Skeletal muscle satellite cell (primary cell): Measurements from ENCODE around the gene BHLHA9.
A peak's percentile ranks its signal among the peaks of the same experiment; 100 is the strongest.

ENCODE experiments used
- H3K27me3 ChIP-seq: 2 replicates; pipeline ENCODE4 v1.7.0; 2013; ENCODE audit warnings: low read length; ENCODE audit not compliant: control insufficient read depth, insufficient read depth
- H3K36me3 ChIP-seq: 2 replicates; pipeline ENCODE4 v1.7.0; 2013; ENCODE audit warnings: mild to moderate bottlenecking, control low read depth, low read length; ENCODE audit not compliant: insufficient read depth
- H3K4me1 ChIP-seq: 2 replicates; pipeline ENCODE4 v1.7.0; 2013; ENCODE audit warnings: low read length; ENCODE audit not compliant: control insufficient read depth, insufficient read depth
- H3K4me2 ChIP-seq: 2 replicates; pipeline ENCODE4 v1.7.0; 2013; ENCODE audit warnings: mild to moderate bottlenecking, low read length
- H3K4me3 ChIP-seq: 2 replicates; pipeline ENCODE4 v1.7.0; 2013; ENCODE audit warnings: low read length
- H3K9ac ChIP-seq: 2 replicates; pipeline ENCODE4 v1.7.0; 2013; ENCODE audit warnings: mild to moderate bottlenecking, low read depth, low read length, moderate library complexity
- H3K9me3 ChIP-seq: replicated peaks from 2 replicates; pipeline ENCODE4 v1.7.0; 2013; ENCODE audit warnings: mild to moderate bottlenecking, control low read depth, low read length

BHLHA9 gene

GRCh38 chr17:1260086-1260769, 10.0 kb upstream of the BHLHA9 start:
- H3K4me3 ChIP-seq, result peak overlapping the region; percentile 74
- peak overlapping the region; percentile 96 for H3K4me2 ChIP-seq
- H3K27me3 ChIP-seq, result peaks cover 15% of the 10 kb centered on the region
- H3K36me3 ChIP-seq, result no peaks in the 10 kb centered on the region
- H3K9me3 ChIP-seq, result no peaks in the 10 kb centered on the region
- peak overlapping the region; percentile 59 for H3K9ac ChIP-seq
- H3K4me1 ChIP-seq, result peaks cover 4% of the 10 kb centered on the region

- H3K4me3 ChIP-seq, result no peak overlapping the region
- H3K27me3 ChIP-seq, result peaks cover 11% of the 10 kb centered on the region
- H3K4me2 ChIP-seq, result no peak overlapping the region
- peaks cover 4% of the 10 kb centered on the region for H3K4me1 ChIP-seq
- no peaks in the 10 kb centered on the region for H3K9me3 ChIP-seq
- H3K36me3 ChIP-seq, result no peaks in the 10 kb centered on the region
- H3K9ac ChIP-seq, result no peak overlapping the region
These were observed 9.5 kb upstream of the BHLHA9 start for GRCh38 chr17:1260770-1261161.

- Histone ChIP-seq H3K27me3 (peaks cover 7% of the 10 kb centered on the region), H3K9ac (no peak overlapping the region)
These were observed 6.0 kb upstream of the BHLHA9 start for GRCh38 chr17:1264196-1264595.

DNA sequence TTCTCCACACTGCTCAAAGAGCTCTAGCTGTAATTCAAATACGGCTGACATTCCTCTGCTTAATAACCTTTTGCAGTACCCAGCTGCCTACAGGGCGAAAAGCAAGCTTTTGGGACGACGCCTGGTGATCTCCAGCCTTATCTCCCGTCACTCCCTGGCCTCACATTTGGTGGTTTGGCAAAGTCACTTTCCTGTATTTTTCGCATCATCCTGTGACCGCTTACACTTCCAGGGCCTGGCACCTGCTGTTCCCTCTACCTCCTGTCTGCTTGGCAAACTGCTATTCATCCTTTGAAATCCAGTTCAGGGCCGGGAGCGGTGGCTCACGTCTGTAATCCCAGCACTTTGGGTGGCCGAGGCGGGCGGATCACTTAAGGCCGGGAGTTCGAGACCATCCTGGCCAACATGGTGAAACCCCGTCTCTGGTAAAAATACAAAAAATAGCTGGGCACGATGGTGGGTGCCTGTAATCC, 2.7 kb upstream of the BHLHA9 start:
- peak overlapping the region; percentile 85 for H3K9ac ChIP-seq

More at GRCh38 chr17:1264196-1264595, 6.0 kb upstream of the BHLHA9 start:
- H3K36me3 ChIP-seq, result no peaks in the 10 kb centered on the region
- H3K4me2 ChIP-seq, result no peak overlapping the region
- H3K4me1 ChIP-seq, result peaks cover 13% of the 10 kb centered on the region
- no peaks in the 10 kb centered on the region for H3K9me3 ChIP-seq
- no peak overlapping the region for H3K4me3 ChIP-seq

DNA sequence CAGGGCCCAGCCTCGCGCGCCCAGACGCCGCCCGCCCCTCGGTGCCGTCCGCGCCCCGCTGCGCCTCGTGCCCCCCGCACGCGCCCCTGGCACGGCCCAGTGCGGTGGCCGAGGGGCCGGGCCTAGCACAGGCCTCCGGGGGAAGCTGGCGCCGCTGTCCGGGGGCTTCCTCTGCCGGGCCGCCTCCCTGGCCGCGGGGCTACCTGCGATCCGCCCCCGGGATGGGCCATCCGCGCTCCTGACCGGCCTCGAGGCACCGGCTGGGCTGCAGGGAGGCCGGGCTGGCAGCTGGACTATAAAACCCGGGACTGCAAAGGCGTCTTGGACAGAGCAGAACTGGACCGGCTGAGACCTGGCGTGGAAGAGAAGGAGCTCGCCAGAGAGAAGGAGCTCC, 783 bp downstream of the BHLHA9 start:
- H3K4me3 ChIP-seq, result no peak overlapping the region
- H3K9me3 ChIP-seq, result no peaks in the 10 kb centered on the region
- no peak overlapping the region for H3K4me2 ChIP-seq
- H3K4me1 ChIP-seq, result peaks cover 9% of the 10 kb centered on the region
- no peak overlapping the region for H3K9ac ChIP-seq
- peaks cover 39% of the 10 kb centered on the region for H3K27me3 ChIP-seq
- no peaks in the 10 kb centered on the region for H3K36me3 ChIP-seq

More for the DNA sequence above, 2.7 kb upstream of the BHLHA9 start:
- H3K4me1 ChIP-seq, result peaks cover 9% of the 10 kb centered on the region
- peak overlapping the region; percentile 94 for H3K4me3 ChIP-seq
- peak overlapping the region; percentile 92 for H3K4me2 ChIP-seq
- no peaks in the 10 kb centered on the region for H3K9me3 ChIP-seq
- H3K36me3 ChIP-seq, result no peaks in the 10 kb centered on the region
- peaks cover 22% of the 10 kb centered on the region for H3K27me3 ChIP-seq

GRCh38 chr17:1271441-1271840, 1.2 kb downstream of the BHLHA9 start:
- H3K4me2 ChIP-seq, result no peak overlapping the region
- H3K4me3 ChIP-seq, result no peak overlapping the region
- H3K9me3 ChIP-seq, result no peaks in the 10 kb centered on the region
- no peak overlapping the region for H3K9ac ChIP-seq
- peaks cover 9% of the 10 kb centered on the region for H3K4me1 ChIP-seq
- H3K36me3 ChIP-seq, result no peaks in the 10 kb centered on the region
- peaks cover 39% of the 10 kb centered on the region for H3K27me3 ChIP-seq

DNA sequence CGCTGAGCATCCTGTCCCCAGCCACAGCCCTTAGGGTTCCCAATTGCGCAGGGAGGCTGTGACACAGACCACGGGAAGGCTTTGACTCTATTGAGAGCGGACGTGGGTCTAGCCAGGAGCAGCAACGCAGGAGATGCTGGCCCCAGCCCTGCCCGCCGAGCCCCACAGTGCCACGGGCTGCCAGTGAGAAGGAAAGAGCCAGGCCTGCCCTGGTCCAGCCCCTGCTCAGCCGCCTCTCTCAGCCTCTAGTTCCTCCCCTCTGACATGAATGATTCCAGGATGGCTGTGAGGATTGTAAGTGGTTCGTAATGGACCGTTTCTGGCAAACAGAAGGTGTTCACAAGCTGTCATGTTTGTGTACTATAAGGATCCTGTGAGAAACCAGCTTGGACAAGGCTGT, 2.5 kb downstream of the BHLHA9 start:
- Histone ChIP-seq H3K4me2 (no peak overlapping the region), H3K27me3 (peaks cover 39% of the 10 kb centered on the region), H3K4me3 (no peak overlapping the region), H3K9ac (no peak overlapping the region), H3K36me3 (no peaks in the 10 kb centered on the region), H3K9me3 (no peaks in the 10 kb centered on the region), H3K4me1 (peaks cover 5% of the 10 kb centered on the region)

DNA sequence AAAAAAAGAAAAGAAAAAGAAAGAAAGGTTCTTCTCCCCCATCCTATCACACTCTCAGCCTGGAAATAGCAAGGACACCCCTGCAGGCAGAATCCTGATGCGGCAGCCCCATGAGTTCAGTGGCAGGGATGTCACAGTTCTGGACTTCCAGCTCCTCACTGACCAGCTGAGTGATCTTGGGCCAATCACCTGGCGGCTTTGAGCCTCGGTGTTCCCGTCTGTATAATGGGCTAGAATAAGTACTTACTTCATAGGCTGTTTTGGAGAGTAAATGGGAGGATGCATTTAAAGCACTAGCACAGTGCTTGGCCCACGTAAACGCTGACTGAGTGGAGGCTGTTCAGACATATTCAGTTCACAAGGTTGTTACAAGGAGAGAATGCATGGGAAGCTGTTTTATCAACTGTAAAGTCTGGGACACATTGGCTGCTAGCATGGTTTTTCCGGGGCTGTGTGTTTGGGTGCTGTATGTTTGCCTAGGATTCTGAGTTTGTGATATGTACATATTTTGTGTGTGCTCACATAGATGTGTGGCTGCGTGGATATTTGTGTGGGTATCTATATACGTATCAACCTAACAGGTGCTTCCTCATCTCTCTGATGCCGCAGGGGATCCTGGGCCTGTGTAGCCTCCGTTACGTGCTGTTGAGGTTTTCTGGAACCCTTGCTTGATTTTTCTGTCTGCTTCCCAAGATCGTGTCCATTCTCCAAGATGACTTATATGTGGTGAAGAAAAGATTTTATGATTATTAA, 3.4 kb downstream of the BHLHA9 start:
- Histone ChIP-seq H3K4me2 (no peak overlapping the region), H3K4me1 (peaks cover 4% of the 10 kb centered on the region), H3K36me3 (no peaks in the 10 kb centered on the region), H3K27me3 (peaks cover 44% of the 10 kb centered on the region), H3K9ac (no peak overlapping the region), H3K4me3 (no peak overlapping the region), H3K9me3 (no peaks in the 10 kb centered on the region)

GRCh38 chr17:1274245-1274608, 4.0 kb downstream of the BHLHA9 start:
- no peaks in the 10 kb centered on the region for H3K36me3 ChIP-seq
- H3K4me2 ChIP-seq, result no peak overlapping the region
- H3K27me3 ChIP-seq, result peaks cover 49% of the 10 kb centered on the region
- H3K4me3 ChIP-seq, result no peak overlapping the region
- no peaks in the 10 kb centered on the region for H3K4me1 ChIP-seq
- no peak overlapping the region for H3K9ac ChIP-seq
- H3K9me3 ChIP-seq, result no peaks in the 10 kb centered on the region

- Histone ChIP-seq H3K4me1 (no peaks in the 10 kb centered on the region), H3K9ac (no peak overlapping the region), H3K4me2 (no peak overlapping the region), H3K4me3 (no peak overlapping the region), H3K9me3 (no peaks in the 10 kb centered on the region), H3K27me3 (peaks cover 55% of the 10 kb centered on the region), H3K36me3 (no peaks in the 10 kb centered on the region)
These were observed 5.1 kb downstream of the BHLHA9 start for GRCh38 chr17:1275205-1275961.

DNA sequence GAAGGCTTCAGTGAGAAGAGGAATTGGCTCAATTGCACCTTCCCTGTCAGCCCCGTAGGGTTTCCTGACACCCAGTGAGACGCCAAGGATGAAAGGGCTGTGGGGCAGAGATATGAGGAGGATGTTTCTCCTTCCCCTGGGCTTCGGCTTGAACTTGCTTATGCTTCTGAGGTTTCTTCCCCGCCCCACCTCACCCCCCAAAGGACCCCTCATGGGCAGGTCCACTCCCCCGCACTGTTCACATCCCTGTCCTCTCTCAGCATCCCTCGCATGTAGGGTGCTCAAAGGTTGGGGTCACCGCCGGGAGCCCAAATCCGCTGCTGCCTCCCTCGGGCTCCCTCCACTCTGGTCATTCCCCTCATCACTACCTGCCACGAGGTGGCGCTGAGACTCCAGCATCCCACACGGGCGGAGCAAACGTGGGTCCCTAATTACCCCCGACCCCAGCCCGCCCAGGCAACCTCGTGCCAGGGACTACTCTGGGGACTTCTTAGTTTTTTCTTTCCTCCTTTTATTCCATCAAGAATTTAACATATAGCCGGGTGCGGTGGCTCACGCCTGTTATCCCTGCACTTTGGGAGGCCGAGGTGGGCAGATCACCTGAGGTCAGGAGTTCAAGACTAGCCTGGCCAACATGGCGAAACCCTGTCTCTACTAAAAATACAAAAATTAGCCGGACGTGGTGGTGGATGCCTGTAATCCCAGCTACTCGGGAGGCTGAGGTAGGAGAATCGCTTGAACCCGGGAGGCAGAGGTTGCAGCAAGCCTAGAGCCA, 5.9 kb downstream of the BHLHA9 start:
- peak overlapping the region; percentile 66 for H3K4me2 ChIP-seq
- H3K27me3 ChIP-seq, result peaks cover 58% of the 10 kb centered on the region
- H3K36me3 ChIP-seq, result no peaks in the 10 kb centered on the region
- H3K4me3 ChIP-seq, result no peak overlapping the region
- H3K9ac ChIP-seq, result no peak overlapping the region
- H3K4me1 ChIP-seq, result no peaks in the 10 kb centered on the region
- no peaks in the 10 kb centered on the region for H3K9me3 ChIP-seq
